HFF-Myc (cell line): Measurements from ENCODE around the gene FMO1.

Experiments used
- DNase-seq: peaks from one replicate; pipeline ENCODE4 v3.0.0-alpha.2; 2011; ENCODE audit warnings: low read depth; ENCODE audit errors: extremely low read depth
- H3K4me3 ChIP-seq: replicated peaks from 2 replicates; pipeline ENCODE4 v1.5.1; 2011; ENCODE audit warnings: low read depth, mild to moderate bottlenecking, control low read depth, low read length
- CTCF ChIP-seq: IDR thresholded peaks from 2 replicates; pipeline ENCODE4 v1.5.1; 2012; ENCODE audit warnings: mild to moderate bottlenecking, low read depth, low read length, control low read depth; ENCODE audit errors: missing control alignments

FMO1 gene, protein sequence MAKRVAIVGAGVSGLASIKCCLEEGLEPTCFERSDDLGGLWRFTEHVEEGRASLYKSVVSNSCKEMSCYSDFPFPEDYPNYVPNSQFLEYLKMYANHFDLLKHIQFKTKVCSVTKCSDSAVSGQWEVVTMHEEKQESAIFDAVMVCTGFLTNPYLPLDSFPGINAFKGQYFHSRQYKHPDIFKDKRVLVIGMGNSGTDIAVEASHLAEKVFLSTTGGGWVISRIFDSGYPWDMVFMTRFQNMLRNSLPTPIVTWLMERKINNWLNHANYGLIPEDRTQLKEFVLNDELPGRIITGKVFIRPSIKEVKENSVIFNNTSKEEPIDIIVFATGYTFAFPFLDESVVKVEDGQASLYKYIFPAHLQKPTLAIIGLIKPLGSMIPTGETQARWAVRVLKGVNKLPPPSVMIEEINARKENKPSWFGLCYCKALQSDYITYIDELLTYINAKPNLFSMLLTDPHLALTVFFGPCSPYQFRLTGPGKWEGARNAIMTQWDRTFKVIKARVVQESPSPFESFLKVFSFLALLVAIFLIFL

DNA sequence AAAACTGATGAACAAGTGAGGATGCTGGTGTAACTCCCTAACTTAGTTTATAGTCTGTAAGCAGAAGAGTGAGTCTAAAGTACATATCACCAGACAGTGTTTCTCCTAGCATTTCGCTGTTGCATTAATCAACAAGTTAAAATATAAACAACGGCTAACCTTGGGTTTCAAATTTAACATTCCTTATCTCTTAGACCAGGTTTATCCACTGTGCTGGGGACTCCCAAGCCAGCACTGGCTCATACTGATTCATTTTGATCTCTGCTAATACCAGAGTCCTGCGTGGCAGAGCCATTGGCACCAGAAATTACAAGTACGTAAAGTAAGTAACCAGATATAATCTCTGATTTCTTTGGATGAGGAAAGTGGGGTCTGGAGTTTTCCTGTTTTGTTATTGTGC is at the start of gene FMO1:
Gene FMO1 (plus strand): TSS at position 193 of the 400 bp plus-strand sequence. CDS start 9,594 bp downstream, outside the sequence.
- TF ChIP-seq CTCF, result no peak

DNA sequence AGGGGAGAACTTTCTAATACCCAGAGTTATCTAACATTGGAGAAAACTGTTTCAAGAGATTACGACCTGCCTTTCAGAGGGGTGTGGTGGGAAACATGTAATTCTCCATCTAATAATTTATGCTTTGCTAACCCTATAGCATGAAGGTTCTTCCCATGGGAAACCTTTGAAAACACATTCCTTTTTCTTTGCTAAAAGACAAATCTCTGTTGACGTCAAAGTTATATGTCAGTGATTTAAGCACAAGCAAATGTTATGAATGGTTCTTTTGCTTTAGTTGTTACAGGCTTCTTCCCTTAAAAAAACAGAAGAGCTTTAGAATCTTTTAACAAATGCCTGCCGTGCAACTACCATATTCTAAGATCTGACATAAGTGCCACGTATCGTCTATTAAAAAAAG is 44.0 kb upstream of the FMO1 start:
- DNase-seq, result no peak
- no peak for TF ChIP-seq CTCF
- no peak overlapping the region for H3K4me3 ChIP-seq

More for the DNA sequence above, at the start of gene FMO1:
- no peak for DNase-seq
- H3K4me3 ChIP-seq, result no peak within 1 kb of the TSS

GRCh38 chr1:171206204-171206977 is 41.9 kb upstream of the FMO1 start:
- no peak for DNase-seq
- no peak overlapping the region for H3K4me3 ChIP-seq
- no peak for TF ChIP-seq CTCF

- no peak for TF ChIP-seq CTCF
- no peak for DNase-seq
- no peak overlapping the region for H3K4me3 ChIP-seq
Measured at GRCh38 chr1:171206978-171207355, 41.3 kb upstream of the FMO1 start.

- DNase-seq, result no peak
- H3K4me3 ChIP-seq, result no peak overlapping the region
- no peak for TF ChIP-seq CTCF
Measured at GRCh38 chr1:171207377-171207776, 40.9 kb upstream of the FMO1 start.

DNA sequence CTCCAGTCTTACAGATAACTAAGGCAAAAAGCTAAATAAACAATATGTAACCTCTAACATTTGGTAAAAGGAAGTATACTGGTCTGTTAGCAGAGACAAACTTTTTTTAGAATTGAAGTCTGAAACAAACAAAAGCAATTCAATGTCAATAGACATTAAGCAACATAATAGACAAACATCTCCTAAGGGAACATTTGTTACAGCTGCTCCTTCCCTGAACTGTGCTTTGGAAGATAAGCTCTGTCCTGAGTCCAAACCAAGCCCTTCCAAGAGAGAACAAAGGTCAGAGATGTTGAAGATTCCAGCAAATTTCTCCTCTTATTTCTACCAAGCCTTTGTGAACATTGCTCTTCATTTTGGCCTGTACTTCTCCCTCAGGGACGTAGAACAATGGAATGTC is 37.9 kb upstream of the FMO1 start:
- no peak for DNase-seq
- no peak for TF ChIP-seq CTCF
- no peak overlapping the region for H3K4me3 ChIP-seq
